IgD-negative memory B cell (primary cell): ENCODE data around the gene NRP2. TPM values are rescaled to one million over a fixed set of nuclear protein-coding genes. Genes with fewer than 3 reads are reported as not detected.

Experiments
- H3K27ac Mint-ChIP-seq, 3 donors: one replicate each; pipeline ENCODE4 v1.8.0; 2020 to 2022; ENCODE audit warnings: mild to moderate bottlenecking in 3 of 3, mixed read lengths in 3 of 3, moderate library complexity in 1 of 3
- H3K27me3 Mint-ChIP-seq: one replicate; pipeline ENCODE4 v1.8.0; 2021; ENCODE audit warnings: mixed read lengths
- H3K36me3 Mint-ChIP-seq: one replicate; pipeline ENCODE4 v1.8.0; 2020; ENCODE audit warnings: mild to moderate bottlenecking, mixed read lengths
- H3K4me1 Mint-ChIP-seq, 3 donors: one replicate each; pipeline ENCODE4 v1.8.0; 2020 to 2022; ENCODE audit warnings: mixed read lengths in 3 of 3, mild to moderate bottlenecking in 1 of 3
- H3K4me3 Mint-ChIP-seq, 4 donors: one replicate each; pipeline ENCODE4 v1.8.0; 2020 to 2022; ENCODE audit warnings: mild to moderate bottlenecking in 4 of 4, mixed read lengths in 4 of 4, moderate library complexity in 3 of 4
- H3K9me3 Mint-ChIP-seq, 3 donors: one replicate each; pipeline ENCODE4 v1.8.0; 2020 to 2021; ENCODE audit warnings: mixed read lengths in 3 of 3, mild to moderate bottlenecking in 1 of 3
- polyA plus RNA-seq: library from polyadenylated mRNA; unstranded; fragments of 300-500 nt; fragmentation: Illumina TruSeq; gene quantifications from one replicate; pipeline ENCODE4 v1.2.3, GENCODE V29; 2021

The NRP2 gene
- polyA plus RNA-seq, 1 donor from 2014 or later, result 0.55 TPM

GRCh38 chr2:205802941-205803340 is 120.6 kb downstream of the NRP2 start:
- Mint-ChIP-seq H3K9me3 (peaks cover 0 to 9% (median 2%) of the 10 kb centered on the region in 3 donors), H3K27me3 (peaks cover 3% of the 10 kb centered on the region), H3K4me1 (no peaks in the 10 kb centered on the region), H3K27ac (no peak overlapping the region), H3K36me3 (no peaks in the 10 kb centered on the region), H3K4me3 (no peak overlapping the region)

- Mint-ChIP-seq H3K27ac (no peak overlapping the region), H3K4me1 (no peaks in the 10 kb centered on the region), H3K9me3 (peaks cover 0 to 9% (median 2%) of the 10 kb centered on the region in 3 donors), H3K4me3 (no peak overlapping the region), H3K36me3 (no peaks in the 10 kb centered on the region), H3K27me3 (peaks cover 3% of the 10 kb centered on the region)
Observed at GRCh38 chr2:205803500-205803899, 121.2 kb downstream of the NRP2 start.

GRCh38 chr2:205805136-205805535 is 122.8 kb downstream of the NRP2 start:
- H3K9me3 Mint-ChIP-seq, result no peaks in the 10 kb centered on the region
- H3K36me3 Mint-ChIP-seq, result no peaks in the 10 kb centered on the region
- H3K27ac Mint-ChIP-seq, result no peak overlapping the region
- no peaks in the 10 kb centered on the region for H3K4me1 Mint-ChIP-seq
- H3K4me3 Mint-ChIP-seq, result no peak overlapping the region
- peaks cover 3% of the 10 kb centered on the region for H3K27me3 Mint-ChIP-seq

- Mint-ChIP-seq H3K4me1 (no peaks in the 10 kb centered on the region), H3K36me3 (no peaks in the 10 kb centered on the region), H3K4me3 (no peak overlapping the region), H3K9me3 (no peaks in the 10 kb centered on the region), H3K27ac (no peak overlapping the region), H3K27me3 (peaks cover 3% of the 10 kb centered on the region)
Observed at GRCh38 chr2:205806143-205806905, 124.0 kb downstream of the NRP2 start.

GRCh38 chr2:205807229-205807628 is 124.9 kb downstream of the NRP2 start:
- Mint-ChIP-seq H3K4me3 (no peak overlapping the region), H3K27ac (no peak overlapping the region), H3K27me3 (peaks cover 3% of the 10 kb centered on the region), H3K9me3 (no peaks in the 10 kb centered on the region), H3K4me1 (no peaks in the 10 kb centered on the region), H3K36me3 (no peaks in the 10 kb centered on the region)

- H3K4me1 Mint-ChIP-seq, result no peaks in the 10 kb centered on the region
- peaks cover 3% of the 10 kb centered on the region for H3K27me3 Mint-ChIP-seq
- H3K36me3 Mint-ChIP-seq, result no peaks in the 10 kb centered on the region
- no peak overlapping the region for H3K4me3 Mint-ChIP-seq
- no peak overlapping the region for H3K27ac Mint-ChIP-seq
- H3K9me3 Mint-ChIP-seq, result no peaks in the 10 kb centered on the region
Observed at GRCh38 chr2:205807758-205808157, 125.5 kb downstream of the NRP2 start.

GRCh38 chr2:205808486-205809121 is 126.3 kb downstream of the NRP2 start:
- Mint-ChIP-seq H3K27me3 (peaks cover 3% of the 10 kb centered on the region), H3K4me1 (no peaks in the 10 kb centered on the region), H3K27ac (no peak overlapping the region), H3K36me3 (no peaks in the 10 kb centered on the region), H3K9me3 (no peaks in the 10 kb centered on the region), H3K4me3 (no peak overlapping the region)

GRCh38 chr2:205811387-205811786 is 129.1 kb downstream of the NRP2 start:
- Mint-ChIP-seq H3K9me3 (no peaks in the 10 kb centered on the region), H3K27ac (no peak overlapping the region), H3K4me1 (peaks cover 0 to 2% (median 0%) of the 10 kb centered on the region in 3 donors), H3K36me3 (no peaks in the 10 kb centered on the region), H3K4me3 (no peak overlapping the region), H3K27me3 (peaks cover 1% of the 10 kb centered on the region)

- H3K4me1 Mint-ChIP-seq, result peaks cover 0 to 2% (median 0%) of the 10 kb centered on the region in 3 donors
- H3K36me3 Mint-ChIP-seq, result no peaks in the 10 kb centered on the region
- peaks cover 7% of the 10 kb centered on the region for H3K27me3 Mint-ChIP-seq
- H3K9me3 Mint-ChIP-seq, result no peaks in the 10 kb centered on the region
- no peak overlapping the region for H3K4me3 Mint-ChIP-seq
- H3K27ac Mint-ChIP-seq, result no peak overlapping the region
Observed at GRCh38 chr2:205814039-205814364, 131.7 kb downstream of the NRP2 start.

- H3K27ac Mint-ChIP-seq, result no peak overlapping the region
- H3K9me3 Mint-ChIP-seq, result no peaks in the 10 kb centered on the region
- H3K4me1 Mint-ChIP-seq, result peaks cover 0 to 2% (median 0%) of the 10 kb centered on the region in 3 donors
- H3K4me3 Mint-ChIP-seq, result no peak overlapping the region
- H3K27me3 Mint-ChIP-seq, result peaks cover 12% of the 10 kb centered on the region
- H3K36me3 Mint-ChIP-seq, result no peaks in the 10 kb centered on the region
Observed at GRCh38 chr2:205815673-205816072, 133.4 kb downstream of the NRP2 start.

GRCh38 chr2:205816268-205816667 is 134.0 kb downstream of the NRP2 start:
- Mint-ChIP-seq H3K27me3 (peaks cover 12% of the 10 kb centered on the region), H3K4me1 (peaks cover 0 to 2% (median 0%) of the 10 kb centered on the region in 3 donors), H3K27ac (no peak overlapping the region), H3K9me3 (no peaks in the 10 kb centered on the region), H3K4me3 (no peak overlapping the region), H3K36me3 (no peaks in the 10 kb centered on the region)

- Mint-ChIP-seq H3K27ac (no peak overlapping the region), H3K9me3 (peaks cover 0 to 7% (median 0%) of the 10 kb centered on the region in 3 donors), H3K4me3 (no peak overlapping the region)
Observed at GRCh38 chr2:205822579-205822978, 140.3 kb downstream of the NRP2 start.

GRCh38 chr2:205827809-205828365 is 145.6 kb downstream of the NRP2 start:
- peaks cover 0 to 7% (median 2%) of the 10 kb centered on the region in 3 donors for H3K9me3 Mint-ChIP-seq
- no peak overlapping the region for H3K4me3 Mint-ChIP-seq
- H3K4me1 Mint-ChIP-seq, result no peaks in the 10 kb centered on the region
- peaks cover 4% of the 10 kb centered on the region for H3K36me3 Mint-ChIP-seq
- no peak overlapping the region for H3K27ac Mint-ChIP-seq
- peaks cover 8% of the 10 kb centered on the region for H3K27me3 Mint-ChIP-seq

More at GRCh38 chr2:205822579-205822978, 140.3 kb downstream of the NRP2 start:
- no peaks in the 10 kb centered on the region for H3K4me1 Mint-ChIP-seq
- peaks cover 16% of the 10 kb centered on the region for H3K27me3 Mint-ChIP-seq
- H3K36me3 Mint-ChIP-seq, result no peaks in the 10 kb centered on the region

GRCh38 chr2:205833864-205834263 is 151.6 kb downstream of the NRP2 start:
- Mint-ChIP-seq H3K36me3 (peaks cover 4% of the 10 kb centered on the region), H3K4me1 (no peaks in the 10 kb centered on the region)

GRCh38 chr2:205834796-205835195 is 152.5 kb downstream of the NRP2 start:
- no peak overlapping the region for H3K27ac Mint-ChIP-seq
- H3K4me3 Mint-ChIP-seq, result no peak overlapping the region
- peaks cover 2% of the 10 kb centered on the region for H3K36me3 Mint-ChIP-seq

More at GRCh38 chr2:205833864-205834263, 151.6 kb downstream of the NRP2 start:
- Mint-ChIP-seq H3K9me3 (peaks cover 0 to 10% (median 4%) of the 10 kb centered on the region in 3 donors), H3K4me3 (no peak overlapping the region), H3K27ac (no peak overlapping the region), H3K27me3 (no peaks in the 10 kb centered on the region)

More at GRCh38 chr2:205834796-205835195, 152.5 kb downstream of the NRP2 start:
- H3K27me3 Mint-ChIP-seq, result no peaks in the 10 kb centered on the region
- peaks cover 0 to 11% (median 4%) of the 10 kb centered on the region in 3 donors for H3K9me3 Mint-ChIP-seq
- no peaks in the 10 kb centered on the region for H3K4me1 Mint-ChIP-seq
